WTC11 (cell line): ENCODE measurements around the gene VEGFC. TPM values are rescaled to one million over a fixed set of nuclear protein-coding genes. Genes with fewer than 3 reads are reported as not detected.

Source experiments
- ATAC-seq: fragments of 200-7000 bp; cut with Tn5 transposase; 2 replicates; pipeline ENCODE4 v1.10.0; 2021; ENCODE audit warnings: mild to moderate bottlenecking, moderate library complexity
- CTCF ChIA-PET: fragments of 300-600 bp; sonication (Branson Sonifier 250); formaldehyde crosslinking; loops from one replicate; lab custom pipeline; 2021; ENCODE audit warnings: antibody characterized with exemption; lab: Charles Lee
- POLR2A ChIA-PET: fragments of 350-600 bp; sonication (Branson Sonifier 250); formaldehyde crosslinking; loops from one replicate; lab custom pipeline; 2021; ENCODE audit warnings: antibody characterized with exemption; lab: Charles Lee
- DNase-seq: peaks from one replicate; pipeline ENCODE4 v3.0.0; 2021; ENCODE audit warnings: low spot score
- H3K27ac Mint-ChIP-seq: 2 replicates; pipeline ENCODE4 v1.8.0; 2021; ENCODE audit warnings: mixed read lengths
- H3K27me3 Mint-ChIP-seq: 2 replicates; pipeline ENCODE4 v1.8.0; 2021; ENCODE audit warnings: low read depth, mild to moderate bottlenecking, moderate library complexity, mixed read lengths
- H3K36me3 Mint-ChIP-seq: 2 replicates; pipeline ENCODE4 v1.8.0; 2021; ENCODE audit warnings: mixed read lengths
- H3K4me1 Mint-ChIP-seq: 2 replicates; pipeline ENCODE4 v1.8.0; 2022; ENCODE audit warnings: mixed read lengths
- H3K4me3 Mint-ChIP-seq: 2 replicates; pipeline ENCODE4 v1.8.0; 2021; ENCODE audit warnings: mild to moderate bottlenecking, moderate library complexity, mixed read lengths
- H3K9me3 Mint-ChIP-seq: 2 replicates; pipeline ENCODE4 v1.8.0; 2021; ENCODE audit warnings: mixed read lengths
- ATF1 ChIP-seq: sonication (generic); formaldehyde crosslinking; IDR thresholded peaks from 2 replicates; pipeline ENCODE4 v1.8.1; 2023; ENCODE audit warnings: mild to moderate bottlenecking, moderate library complexity, missing genetic modification reagents
- GTF2I ChIP-seq: fragments of 250-450 bp; sonication (Bioruptor Pico); conservative IDR thresholded peaks from 2 replicates; pipeline ENCODE4 v1.4.0; 2021; ENCODE audit warnings: mild to moderate bottlenecking
- HMGA2 ChIP-seq: fragments of 250-450 bp; sonication (Bioruptor Pico); IDR thresholded peaks from 2 replicates; pipeline ENCODE4 v1.4.0; 2021; ENCODE audit warnings: mild to moderate bottlenecking, moderate library complexity
- MYBL2 ChIP-seq: sonication (generic); formaldehyde crosslinking; IDR thresholded peaks from 2 replicates; pipeline ENCODE4 v1.8.1; 2023; ENCODE audit warnings: mild to moderate bottlenecking, moderate library complexity, missing genetic modification reagents
- NFE2L1 ChIP-seq: sonication (generic); formaldehyde crosslinking; IDR thresholded peaks from 2 replicates; pipeline ENCODE4 v1.8.1; 2023; ENCODE audit warnings: missing genetic modification reagents
- TEAD4 ChIP-seq: sonication (generic); formaldehyde crosslinking; IDR thresholded peaks from 2 replicates; pipeline ENCODE4 v1.8.0; 2022; ENCODE audit warnings: mild to moderate bottlenecking, missing genetic modification reagents
- TP53 ChIP-seq: sonication (generic); formaldehyde crosslinking; IDR thresholded peaks from 2 replicates; pipeline ENCODE4 v1.8.1; 2023; ENCODE audit warnings: mild to moderate bottlenecking, missing genetic modification reagents
- ZNF263 ChIP-seq: sonication (generic); formaldehyde crosslinking; IDR thresholded peaks from 2 replicates; pipeline ENCODE4 v1.8.1; 2022; ENCODE audit warnings: low read depth, mild to moderate bottlenecking, moderate library complexity, missing genetic modification reagents
- ZNF317 ChIP-seq: sonication (generic); formaldehyde crosslinking; IDR thresholded peaks from 2 replicates; pipeline ENCODE4 v1.8.1; 2023; ENCODE audit warnings: low read depth, mild to moderate bottlenecking, moderate library complexity, missing genetic modification reagents, borderline replicate concordance
- total RNA-seq: library from RNA; stranded (reverse); gene quantifications from 3 replicates; pipeline ENCODE4 v1.2.3, GENCODE V29; 2021
- TF ChIP-seq, protein P1 (sequence below): sonication (generic); formaldehyde crosslinking; IDR thresholded peaks from 2 replicates; pipeline ENCODE4 v1.8.1; 2023; ENCODE audit warnings: mild to moderate bottlenecking, missing genetic modification reagents
- TF ChIP-seq, protein P2 (sequence below): fragments of 250-450 bp; sonication (Bioruptor Pico); IDR thresholded peaks from 2 replicates; pipeline ENCODE4 v2.1.2; 2022; ENCODE audit warnings: mild to moderate bottlenecking, moderate library complexity
- TF ChIP-seq, protein P3 (sequence below): fragments of 250-450 bp; sonication (Bioruptor Pico); IDR thresholded peaks from 2 replicates; pipeline ENCODE4 v1.9.0; 2021; ENCODE audit warnings: mild to moderate bottlenecking
- TF ChIP-seq, protein P4 (sequence below): fragments of 250-450 bp; sonication (Bioruptor Pico); conservative IDR thresholded peaks from 2 replicates; pipeline ENCODE4 v1.9.0; 2021; ENCODE audit warnings: mild to moderate bottlenecking
- TF ChIP-seq, protein P5 (sequence below): fragments of 250-450 bp; sonication (Bioruptor Pico); IDR thresholded peaks from 2 replicates; pipeline ENCODE4 v1.9.0; 2021; ENCODE audit warnings: moderate library complexity, mild to moderate bottlenecking, inconsistent platforms, borderline replicate concordance
- TF ChIP-seq, protein P6 (sequence below): sonication (generic); formaldehyde crosslinking; IDR thresholded peaks from 2 replicates; pipeline ENCODE4 v1.8.1; 2023; ENCODE audit warnings: mild to moderate bottlenecking, moderate library complexity, missing genetic modification reagents
- TF ChIP-seq, protein P7 (sequence below): sonication (generic); formaldehyde crosslinking; IDR thresholded peaks from 2 replicates; pipeline ENCODE4 v1.8.1; 2023; ENCODE audit warnings: mild to moderate bottlenecking, missing genetic modification reagents

The VEGFC gene
- total RNA-seq, 1 experiment from 2014 or later = 0.61 TPM

DNA sequence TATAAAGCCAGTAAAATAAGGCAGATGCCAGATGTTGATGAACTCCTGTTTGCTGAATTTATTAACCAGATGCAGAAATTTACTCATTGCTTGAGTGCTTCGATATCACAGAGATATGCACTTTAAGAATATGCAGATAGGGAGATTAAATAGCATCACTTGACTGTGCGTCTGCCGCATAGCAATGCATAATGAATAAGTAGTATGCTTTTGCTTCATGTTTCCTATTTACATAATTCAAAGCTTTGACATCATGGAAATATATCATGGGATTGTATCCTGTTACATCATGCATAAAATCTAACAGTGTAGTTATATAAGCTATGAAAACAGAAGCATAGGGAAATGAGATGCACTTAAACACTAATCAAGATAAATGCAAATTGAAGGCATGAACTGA is 45.9 kb downstream of the VEGFC start:
- Mint-ChIP-seq H3K36me3 (no peaks in the 10 kb centered on the region), H3K9me3 (no peaks in the 10 kb centered on the region), H3K27ac (no peak overlapping the region), H3K27me3 (no peaks in the 10 kb centered on the region), H3K4me3 (no peak overlapping the region), H3K4me1 (no peaks in the 10 kb centered on the region)
- no peak for ATAC-seq
- CTCF ChIA-PET = no interaction called here
- TF ChIP-seq, protein P1, sequence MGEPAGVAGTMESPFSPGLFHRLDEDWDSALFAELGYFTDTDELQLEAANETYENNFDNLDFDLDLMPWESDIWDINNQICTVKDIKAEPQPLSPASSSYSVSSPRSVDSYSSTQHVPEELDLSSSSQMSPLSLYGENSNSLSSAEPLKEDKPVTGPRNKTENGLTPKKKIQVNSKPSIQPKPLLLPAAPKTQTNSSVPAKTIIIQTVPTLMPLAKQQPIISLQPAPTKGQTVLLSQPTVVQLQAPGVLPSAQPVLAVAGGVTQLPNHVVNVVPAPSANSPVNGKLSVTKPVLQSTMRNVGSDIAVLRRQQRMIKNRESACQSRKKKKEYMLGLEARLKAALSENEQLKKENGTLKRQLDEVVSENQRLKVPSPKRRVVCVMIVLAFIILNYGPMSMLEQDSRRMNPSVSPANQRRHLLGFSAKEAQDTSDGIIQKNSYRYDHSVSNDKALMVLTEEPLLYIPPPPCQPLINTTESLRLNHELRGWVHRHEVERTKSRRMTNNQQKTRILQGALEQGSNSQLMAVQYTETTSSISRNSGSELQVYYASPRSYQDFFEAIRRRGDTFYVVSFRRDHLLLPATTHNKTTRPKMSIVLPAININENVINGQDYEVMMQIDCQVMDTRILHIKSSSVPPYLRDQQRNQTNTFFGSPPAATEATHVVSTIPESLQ (CRISPR knock-in tag) = no peak
- TF ChIP-seq ZNF317 (CRISPR knock-in tag) (no peak), TP53 (CRISPR knock-in tag) (no peak), ZNF263 (CRISPR knock-in tag) (no peak), GTF2I (CRISPR knock-in tag) (no peak), ATF1 (CRISPR knock-in tag) (no peak), HMGA2 (CRISPR knock-in tag) (no peak), MYBL2 (CRISPR knock-in tag) (no peak), NFE2L1 (CRISPR knock-in tag) (no peak), TEAD4 (no peak)
- TF ChIP-seq, protein P2, sequence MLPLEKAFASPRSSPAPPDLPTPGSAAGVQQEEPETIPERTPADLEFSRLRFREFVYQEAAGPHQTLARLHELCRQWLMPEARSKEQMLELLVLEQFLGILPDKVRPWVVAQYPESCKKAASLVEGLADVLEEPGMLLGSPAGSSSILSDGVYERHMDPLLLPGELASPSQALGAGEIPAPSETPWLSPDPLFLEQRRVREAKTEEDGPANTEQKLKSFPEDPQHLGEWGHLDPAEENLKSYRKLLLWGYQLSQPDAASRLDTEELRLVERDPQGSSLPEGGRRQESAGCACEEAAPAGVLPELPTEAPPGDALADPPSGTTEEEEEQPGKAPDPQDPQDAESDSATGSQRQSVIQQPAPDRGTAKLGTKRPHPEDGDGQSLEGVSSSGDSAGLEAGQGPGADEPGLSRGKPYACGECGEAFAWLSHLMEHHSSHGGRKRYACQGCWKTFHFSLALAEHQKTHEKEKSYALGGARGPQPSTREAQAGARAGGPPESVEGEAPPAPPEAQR (CRISPR knock-in tag) = no peak
- TF ChIP-seq, protein P3, sequence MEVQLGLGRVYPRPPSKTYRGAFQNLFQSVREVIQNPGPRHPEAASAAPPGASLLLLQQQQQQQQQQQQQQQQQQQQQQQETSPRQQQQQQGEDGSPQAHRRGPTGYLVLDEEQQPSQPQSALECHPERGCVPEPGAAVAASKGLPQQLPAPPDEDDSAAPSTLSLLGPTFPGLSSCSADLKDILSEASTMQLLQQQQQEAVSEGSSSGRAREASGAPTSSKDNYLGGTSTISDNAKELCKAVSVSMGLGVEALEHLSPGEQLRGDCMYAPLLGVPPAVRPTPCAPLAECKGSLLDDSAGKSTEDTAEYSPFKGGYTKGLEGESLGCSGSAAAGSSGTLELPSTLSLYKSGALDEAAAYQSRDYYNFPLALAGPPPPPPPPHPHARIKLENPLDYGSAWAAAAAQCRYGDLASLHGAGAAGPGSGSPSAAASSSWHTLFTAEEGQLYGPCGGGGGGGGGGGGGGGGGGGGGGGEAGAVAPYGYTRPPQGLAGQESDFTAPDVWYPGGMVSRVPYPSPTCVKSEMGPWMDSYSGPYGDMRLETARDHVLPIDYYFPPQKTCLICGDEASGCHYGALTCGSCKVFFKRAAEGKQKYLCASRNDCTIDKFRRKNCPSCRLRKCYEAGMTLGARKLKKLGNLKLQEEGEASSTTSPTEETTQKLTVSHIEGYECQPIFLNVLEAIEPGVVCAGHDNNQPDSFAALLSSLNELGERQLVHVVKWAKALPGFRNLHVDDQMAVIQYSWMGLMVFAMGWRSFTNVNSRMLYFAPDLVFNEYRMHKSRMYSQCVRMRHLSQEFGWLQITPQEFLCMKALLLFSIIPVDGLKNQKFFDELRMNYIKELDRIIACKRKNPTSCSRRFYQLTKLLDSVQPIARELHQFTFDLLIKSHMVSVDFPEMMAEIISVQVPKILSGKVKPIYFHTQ (CRISPR knock-in tag) = no peak
- TF ChIP-seq, protein P4, sequence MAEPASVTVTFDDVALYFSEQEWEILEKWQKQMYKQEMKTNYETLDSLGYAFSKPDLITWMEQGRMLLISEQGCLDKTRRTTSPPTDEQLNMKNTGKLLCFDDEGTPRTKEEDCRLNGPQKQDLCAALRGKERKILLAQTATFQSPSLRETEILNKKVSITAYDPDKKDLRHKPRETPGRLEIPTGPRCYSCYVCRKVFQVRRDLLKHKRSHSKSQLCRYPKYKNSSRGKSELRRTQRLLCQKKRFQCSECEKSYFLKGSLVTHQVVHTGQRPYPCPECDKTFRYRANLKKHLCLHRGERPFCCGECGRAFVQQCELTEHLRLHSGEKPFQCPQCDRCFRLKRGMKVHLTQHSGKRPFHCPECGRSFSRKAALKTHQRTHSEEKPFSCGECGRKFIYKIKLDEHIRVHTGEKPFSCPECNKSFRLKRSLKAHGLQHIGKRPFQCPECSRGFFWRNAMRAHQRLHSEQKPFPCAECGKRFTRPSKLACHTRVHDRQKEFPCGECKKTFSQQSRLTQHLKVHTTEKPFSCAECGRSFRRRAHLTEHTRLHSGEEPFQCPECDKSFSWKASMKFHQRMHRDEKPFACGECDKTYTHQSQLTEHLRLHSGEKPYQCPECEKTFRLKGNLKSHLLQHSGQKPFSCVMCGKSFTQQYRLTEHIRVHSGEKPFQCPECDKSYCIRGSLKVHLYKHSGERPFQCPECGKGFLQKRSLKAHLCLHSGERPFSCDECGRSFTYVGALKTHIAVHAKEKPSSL (CRISPR knock-in tag) = no peak
- TF ChIP-seq, protein P5, sequence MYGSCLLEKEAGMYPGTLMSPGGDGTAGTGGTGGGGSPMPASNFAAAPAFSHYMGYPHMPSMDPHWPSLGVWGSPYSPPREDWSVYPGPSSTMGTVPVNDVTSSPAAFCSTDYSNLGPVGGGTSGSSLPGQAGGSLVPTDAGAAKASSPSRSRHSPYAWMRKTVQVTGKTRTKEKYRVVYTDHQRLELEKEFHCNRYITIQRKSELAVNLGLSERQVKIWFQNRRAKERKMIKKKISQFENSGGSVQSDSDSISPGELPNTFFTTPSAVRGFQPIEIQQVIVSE (CRISPR knock-in tag) = no peak
- TF ChIP-seq, protein P6, sequence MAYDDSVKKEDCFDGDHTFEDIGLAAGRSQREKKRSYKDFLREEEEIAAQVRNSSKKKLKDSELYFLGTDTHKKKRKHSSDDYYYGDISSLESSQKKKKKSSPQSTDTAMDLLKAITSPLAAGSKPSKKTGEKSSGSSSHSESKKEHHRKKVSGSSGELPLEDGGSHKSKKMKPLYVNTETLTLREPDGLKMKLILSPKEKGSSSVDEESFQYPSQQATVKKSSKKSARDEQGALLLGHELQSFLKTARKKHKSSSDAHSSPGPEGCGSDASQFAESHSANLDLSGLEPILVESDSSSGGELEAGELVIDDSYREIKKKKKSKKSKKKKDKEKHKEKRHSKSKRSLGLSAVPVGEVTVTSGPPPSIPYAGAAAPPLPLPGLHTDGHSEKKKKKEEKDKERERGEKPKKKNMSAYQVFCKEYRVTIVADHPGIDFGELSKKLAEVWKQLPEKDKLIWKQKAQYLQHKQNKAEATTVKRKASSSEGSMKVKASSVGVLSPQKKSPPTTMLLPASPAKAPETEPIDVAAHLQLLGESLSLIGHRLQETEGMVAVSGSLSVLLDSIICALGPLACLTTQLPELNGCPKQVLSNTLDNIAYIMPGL (CRISPR knock-in tag) = no peak
- TF ChIP-seq, protein P7, sequence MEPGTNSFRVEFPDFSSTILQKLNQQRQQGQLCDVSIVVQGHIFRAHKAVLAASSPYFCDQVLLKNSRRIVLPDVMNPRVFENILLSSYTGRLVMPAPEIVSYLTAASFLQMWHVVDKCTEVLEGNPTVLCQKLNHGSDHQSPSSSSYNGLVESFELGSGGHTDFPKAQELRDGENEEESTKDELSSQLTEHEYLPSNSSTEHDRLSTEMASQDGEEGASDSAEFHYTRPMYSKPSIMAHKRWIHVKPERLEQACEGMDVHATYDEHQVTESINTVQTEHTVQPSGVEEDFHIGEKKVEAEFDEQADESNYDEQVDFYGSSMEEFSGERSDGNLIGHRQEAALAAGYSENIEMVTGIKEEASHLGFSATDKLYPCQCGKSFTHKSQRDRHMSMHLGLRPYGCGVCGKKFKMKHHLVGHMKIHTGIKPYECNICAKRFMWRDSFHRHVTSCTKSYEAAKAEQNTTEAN = no peak
- no peak for DNase-seq
- POLR2A ChIA-PET = no interaction called here
